CD14-positive monocyte (primary cell): Measurements from ENCODE around the gene NR2C2. TPM values are rescaled to one million over a fixed set of nuclear protein-coding genes. Genes with fewer than 3 reads are reported as not detected.

Experiments used
- DNase-seq, 3 donors: peaks; one replicate each; pipeline ENCODE4 v3.0.0-alpha.2; 2011 to 2022
- H2AFZ ChIP-seq: 2 replicates; pipeline ENCODE4 v1.6.0; 2012; ENCODE audit warnings: mild to moderate bottlenecking, low read depth, low read length, inconsistent platforms; ENCODE audit not compliant: insufficient read depth, poor library complexity, severe bottlenecking
- H3K27ac ChIP-seq, 2 donors: 1 replicate in 1 of 2; 2 replicates in 1 of 2; pipeline ENCODE4 v1.5.1; 2012 to 2013; ENCODE audit warnings: low read length in 2 of 2, control low read depth in 1 of 2, inconsistent platforms in 1 of 2, low read depth in 1 of 2, mild to moderate bottlenecking in 1 of 2
- H3K27me3 ChIP-seq, 2 donors: one replicate each; pipeline versions ENCODE4 v1.6.0 to v1.6.1; 2011 to 2013; ENCODE audit warnings: low read length in 2 of 2; ENCODE audit not compliant: control insufficient read depth in 2 of 2, insufficient read depth in 2 of 2
- H3K36me3 ChIP-seq, 2 donors: replicated peaks in 1 of 2; 1 replicate in 1 of 2; 2 replicates in 1 of 2; pipeline versions ENCODE4 v1.5.1 to v1.6.1; 2012 to 2013; ENCODE audit warnings: low read length in 2 of 2, control low read depth in 1 of 2, inconsistent platforms in 1 of 2, mild to moderate bottlenecking in 1 of 2; ENCODE audit not compliant: insufficient read depth in 2 of 2, control insufficient read depth in 1 of 2
- H3K4me1 ChIP-seq, 2 donors: 1 replicate in 1 of 2; 2 replicates in 1 of 2; pipeline versions ENCODE4 v1.5.1 to v1.6.1; 2012 to 2013; ENCODE audit warnings: low read length in 2 of 2, control low read depth in 1 of 2, inconsistent platforms in 1 of 2, mild to moderate bottlenecking in 1 of 2, moderate library complexity in 1 of 2; ENCODE audit not compliant: insufficient read depth in 2 of 2, control insufficient read depth in 1 of 2
- H3K4me2 ChIP-seq: replicated peaks from 2 replicates; pipeline ENCODE3; 2012; ENCODE audit warnings: low read length, moderate library complexity, mild to moderate bottlenecking; ENCODE audit not compliant: poor library complexity, severe bottlenecking; ENCODE audit errors: extremely low read depth
- H3K4me3 ChIP-seq, 3 experiments: fragments of 200-600 bp in 1 of 3; sonication (generic) in 1 of 3; replicated peaks in 1 of 3; 1 replicate in 2 of 3; 2 replicates in 1 of 3; pipeline ENCODE4 v1.5.1; 2011 to 2013; ENCODE audit warnings: low read length in 3 of 3, mild to moderate bottlenecking in 3 of 3, control low read depth in 2 of 3, low read depth in 2 of 3, inconsistent platforms in 1 of 3, moderate library complexity in 1 of 3
- H3K79me2 ChIP-seq: 2 replicates; pipeline ENCODE4 v1.6.0; 2012; ENCODE audit warnings: mild to moderate bottlenecking, control low read depth, inconsistent platforms, low read length, moderate library complexity; ENCODE audit not compliant: insufficient read depth
- H3K9ac ChIP-seq: 2 replicates; pipeline ENCODE4 v1.6.0; 2017; ENCODE audit warnings: low read length, mild to moderate bottlenecking; ENCODE audit not compliant: insufficient read depth, poor library complexity, severe bottlenecking
- H3K9me3 ChIP-seq, 2 donors: replicated peaks in 1 of 2; 1 replicate in 1 of 2; 2 replicates in 1 of 2; pipeline versions ENCODE4 v1.5.1 to v1.6.1; 2012 to 2013; ENCODE audit warnings: low read length in 2 of 2, control low read depth in 1 of 2; ENCODE audit not compliant: control insufficient read depth in 1 of 2, insufficient read depth in 1 of 2
- H4K20me1 ChIP-seq: 2 replicates; pipeline ENCODE4 v1.6.0; 2012; ENCODE audit warnings: mild to moderate bottlenecking, low read length, control low read depth, moderate library complexity; ENCODE audit not compliant: insufficient read depth
- H3K27ac Mint-ChIP-seq, 7 donors: one replicate each; pipeline ENCODE4 v1.8.0; 2020; ENCODE audit warnings: mild to moderate bottlenecking in 7 of 7, mixed read lengths in 7 of 7, moderate library complexity in 6 of 7, inconsistent platforms in 2 of 7
- H3K27me3 Mint-ChIP-seq, 3 donors: one replicate each; pipeline ENCODE4 v1.8.0; 2021 to 2022; ENCODE audit warnings: low read depth in 3 of 3, mild to moderate bottlenecking in 3 of 3, mixed read lengths in 3 of 3, moderate library complexity in 3 of 3, inconsistent platforms in 1 of 3
- H3K36me3 Mint-ChIP-seq, 2 donors: one replicate each; pipeline ENCODE4 v1.8.0; 2020; ENCODE audit warnings: mixed read lengths in 2 of 2, inconsistent platforms in 1 of 2, mild to moderate bottlenecking in 1 of 2
- H3K4me1 Mint-ChIP-seq: one replicate; pipeline ENCODE4 v1.8.0; 2020; ENCODE audit warnings: mild to moderate bottlenecking, mixed read lengths
- H3K4me3 Mint-ChIP-seq, 2 donors: one replicate each; pipeline ENCODE4 v1.8.0; 2020; ENCODE audit warnings: mild to moderate bottlenecking in 2 of 2, mixed read lengths in 2 of 2, moderate library complexity in 1 of 2
- H3K9me3 Mint-ChIP-seq, 7 donors: one replicate each; pipeline ENCODE4 v1.8.0; 2020 to 2022; ENCODE audit warnings: mixed read lengths in 7 of 7, mild to moderate bottlenecking in 6 of 7, moderate library complexity in 6 of 7, inconsistent platforms in 2 of 7
- CTCF ChIP-seq: fragments of 200-600 bp; IDR thresholded peaks from one replicate; pipeline ENCODE4 v1.8.0; 2022; ENCODE audit warnings: antibody characterized with exemption, mild to moderate bottlenecking
- WGBS: methylation state at CpG from one replicate; pipeline ENCODE4 v1.1.5; 2013; ENCODE audit warnings: missing lambda C conversion rate; ENCODE audit not compliant: insufficient coverage; 5-methylcytosine and 5-hydroxymethylcytosine counted together
- intact Hi-C, 2 donors: fragments of 100-400 bp; cut with micrococcal nuclease; formaldehyde crosslinking; loops; one replicate each; pipeline versions ENCODE4 v1.15.0 to v1.15.1; 2023
- polyA plus RNA-seq, 3 donors: library from polyadenylated mRNA; depleted of rRNA in 1 of 3; unstranded in 2 of 3; stranded (reverse) in 1 of 3; fragments of 300-500 nt in 2 of 3; fragments of >200 nt in 1 of 3; fragmentation: Illumina TruSeq in 2 of 3; gene quantifications; 1 replicate in 2 of 3; 2 replicates in 1 of 3; pipeline ENCODE4 v1.2.3, GENCODE V29; 2012 to 2021

The NR2C2 gene
- polyA plus RNA-seq, 3 donors = 3.4 to 24.9 (median 3.8) TPM

- Mint-ChIP-seq H3K36me3 (peaks cover 23 to 28% of the 10 kb centered on the region in 2 donors), H3K4me1 (peaks cover 30% of the 10 kb centered on the region), H3K4me3 (peak overlapping the region; percentile 92 to 98), H3K9me3 (no peaks in the 10 kb centered on the region), H3K27me3 (no peaks in the 10 kb centered on the region), H3K27ac (peak overlapping the region; percentile 62 to 100 (median 88))
- Histone ChIP-seq H3K4me3 (peak overlapping the region; percentile 81 to 91 (median 90)), H2AFZ (peak overlapping the region; percentile 75), H3K79me2 (peaks cover 87% of the 10 kb centered on the region), H3K36me3 (peaks cover 13 to 26% of the 10 kb centered on the region in 2 donors), H3K27me3 (no peaks in the 10 kb centered on the region), H3K9me3 (no peaks in the 10 kb centered on the region), H4K20me1 (peaks cover 43% of the 10 kb centered on the region), H3K4me1 (peaks cover 22 to 29% of the 10 kb centered on the region in 2 donors), H3K9ac (peak overlapping the region; percentile 95), H3K27ac (peak overlapping the region; percentile 41 to 98), H3K4me2 (peak overlapping the region; percentile 71)
- intact Hi-C loops = loop anchor here (5.0 to 10.0 kb wide), 6 partner anchors 116 to 771 kb away; partner anchors contain the start of genes BTD (in 1 of the 2), CCDC174 (in 1 of the 2), HACL1 (in 1 of the 2) and LSM3 (in 1 of the 2)
- TF ChIP-seq CTCF = no peak
- DNase-seq = no peak
- 8% methylated on average over 21 of the region's 26 CpGs for WGBS
These were observed 1.2 kb downstream of the NR2C2 start for GRCh38 chr3:14948609-14949038.

DNA sequence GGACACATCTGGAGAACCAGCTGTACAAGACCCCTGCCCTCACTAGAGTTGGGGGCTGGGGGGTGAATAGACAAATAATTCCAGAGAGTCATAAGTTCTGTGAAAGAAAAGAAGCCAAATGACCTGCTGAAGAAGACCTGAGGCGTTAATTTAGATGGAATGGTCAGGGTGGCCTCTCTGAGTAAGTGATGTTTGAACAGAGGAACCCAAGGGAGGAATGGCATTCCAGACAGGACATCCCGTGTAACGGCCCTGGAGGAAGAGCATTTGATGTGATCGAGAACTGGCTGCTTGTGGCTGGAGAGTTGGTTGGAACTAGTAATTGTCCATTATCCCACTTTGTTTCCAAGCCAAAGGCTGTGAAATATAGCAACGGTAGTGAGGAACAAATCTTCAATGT lies 1.7 kb downstream of the NR2C2 start:
- Mint-ChIP-seq H3K4me3 (peak overlapping the region; percentile 92 to 98), H3K9me3 (no peaks in the 10 kb centered on the region), H3K27me3 (no peaks in the 10 kb centered on the region), H3K27ac (peak overlapping the region in 6 of 7 donors; percentile 62 to 100 (median 92)), H3K36me3 (peaks cover 18 to 23% of the 10 kb centered on the region in 2 donors), H3K4me1 (peaks cover 30% of the 10 kb centered on the region)
- Histone ChIP-seq H3K36me3 (peaks cover 8 to 21% of the 10 kb centered on the region in 2 donors), H3K9ac (peak overlapping the region; percentile 95), H3K79me2 (peaks cover 86% of the 10 kb centered on the region), H3K4me1 (peaks cover 22 to 29% of the 10 kb centered on the region in 2 donors), H2AFZ (peak overlapping the region; percentile 75), H3K4me3 (peak overlapping the region; percentile 81 to 91 (median 90)), H3K4me2 (peak overlapping the region; percentile 71), H4K20me1 (peaks cover 43% of the 10 kb centered on the region), H3K27ac (peak overlapping the region in 1 of 2 donors; percentile 98), H3K9me3 (no peaks in the 10 kb centered on the region), H3K27me3 (no peaks in the 10 kb centered on the region)
- no peak for TF ChIP-seq CTCF
- no peak for DNase-seq
- intact Hi-C loops = loop anchor here (5.0 to 10.0 kb wide), 6 partner anchors 116 to 772 kb away; partner anchors contain the start of genes BTD (in 1 of the 2), CCDC174 (in 1 of the 2), HACL1 (in 1 of the 2) and LSM3 (in 1 of the 2)
- WGBS = 100% methylated on average over 1 of the region's 5 CpGs
